Neural crest cell (in vitro differentiated cells): Measurements from ENCODE around the gene SLC49A3. TPM values are rescaled to one million over a fixed set of nuclear protein-coding genes. Genes with fewer than 3 reads are reported as not detected.
"Not testable (repeated sequence)": the region's sequence is repeated elsewhere in the genome, so short reads cannot be mapped to it uniquely, and the experiment has no call there.

Experiments used
- DNase-seq: peaks from one replicate; pipeline ENCODE4 v3.0.0; 2021; ENCODE audit warnings: low read depth, mixed read lengths, low spot score
- H3K27ac Mint-ChIP-seq: one replicate; pipeline ENCODE4 v1.8.0; 2021; ENCODE audit warnings: mild to moderate bottlenecking, mixed read lengths; ENCODE audit not compliant: unreplicated experiment
- H3K27me3 Mint-ChIP-seq: 2 replicates; pipeline ENCODE4 v1.8.0; 2021; ENCODE audit warnings: low read depth, mild to moderate bottlenecking, mixed read lengths
- H3K36me3 Mint-ChIP-seq: 2 replicates; pipeline ENCODE4 v1.8.0; 2021; ENCODE audit warnings: low read depth, mild to moderate bottlenecking, mixed read lengths
- H3K4me1 Mint-ChIP-seq: 2 replicates; pipeline ENCODE4 v1.8.0; 2021; ENCODE audit warnings: mixed read lengths
- H3K4me3 Mint-ChIP-seq: one replicate; pipeline ENCODE4 v1.8.0; 2021; ENCODE audit warnings: mild to moderate bottlenecking, mixed read lengths
- H3K9me3 Mint-ChIP-seq: 2 replicates; pipeline ENCODE4 v1.8.0; 2021; ENCODE audit warnings: mixed read lengths
- CTCF ChIP-seq: fragments of 200-600 bp; sonication (generic); conservative IDR thresholded peaks from 2 replicates; pipeline ENCODE4 v1.5.0; 2021; ENCODE audit warnings: antibody characterized with exemption, mild to moderate bottlenecking
- total RNA-seq: library from RNA; stranded (reverse); gene quantifications from 2 replicates; pipeline ENCODE4 v1.2.1, GENCODE V29; 2021

The SLC49A3 gene
- total RNA-seq, 1 donor from 2014 or later: 0.91 TPM

DNA sequence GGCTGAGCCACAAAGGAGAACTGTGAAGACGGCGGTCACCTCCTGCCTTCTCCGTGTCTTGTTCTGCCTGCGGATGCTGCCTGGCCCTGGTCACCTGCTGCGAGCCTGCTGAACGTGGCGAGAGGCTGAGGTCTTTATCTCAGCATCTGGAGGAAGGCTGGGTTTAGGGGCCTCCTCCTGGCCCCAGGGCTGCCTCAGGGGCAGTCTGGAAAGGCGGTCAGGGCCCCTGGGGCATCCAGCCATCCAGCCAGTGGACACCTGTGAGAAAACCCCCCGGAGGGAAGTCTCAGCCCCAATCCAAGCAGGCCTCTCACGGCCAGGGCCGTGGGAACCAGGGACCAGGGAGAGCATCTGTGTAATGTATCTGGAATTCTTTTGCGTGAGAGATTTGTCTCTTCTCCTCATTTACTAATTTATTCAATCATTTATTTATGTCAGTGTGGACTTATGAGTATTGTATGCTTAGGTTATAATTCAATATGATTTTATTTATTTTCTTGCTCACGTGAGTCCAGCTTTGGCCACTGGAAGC lies 52.3 kb downstream of the SLC49A3 start:
- TF ChIP-seq CTCF: no peak
- Mint-ChIP-seq H3K4me1 (peaks cover 4% of the 10 kb centered on the region), H3K27me3 (no peaks in the 10 kb centered on the region), H3K4me3 (no peak overlapping the region), H3K27ac (no peak overlapping the region), H3K36me3 (peaks cover 2% of the 10 kb centered on the region), H3K9me3 (no peaks in the 10 kb centered on the region)
- DNase-seq: no peak

- Mint-ChIP-seq H3K9me3 (peaks cover 5% of the 10 kb centered on the region), H3K27me3 (no peaks in the 10 kb centered on the region), H3K4me1 (peaks cover 4% of the 10 kb centered on the region), H3K27ac (no peak overlapping the region), H3K36me3 (peaks cover 3% of the 10 kb centered on the region), H3K4me3 (no peak overlapping the region)
- TF ChIP-seq CTCF: no peak
- no peak for DNase-seq
Observed at GRCh38 chr4:635851-636627, 52.9 kb downstream of the SLC49A3 start.

- H3K4me3 Mint-ChIP-seq, DNase-seq, H3K27ac Mint-ChIP-seq, H3K4me1 Mint-ChIP-seq, H3K36me3 Mint-ChIP-seq, H3K27me3 Mint-ChIP-seq, H3K9me3 Mint-ChIP-seq: not testable (repeated sequence)
Observed at GRCh38 chr4:635066-635835, 53.7 kb downstream of the SLC49A3 start.

- Mint-ChIP-seq H3K4me3 (no peak overlapping the region), H3K36me3 (peaks cover 6% of the 10 kb centered on the region), H3K4me1 (peaks cover 4% of the 10 kb centered on the region), H3K27me3 (no peaks in the 10 kb centered on the region), H3K27ac (no peak overlapping the region), H3K9me3 (peaks cover 7% of the 10 kb centered on the region)
- TF ChIP-seq CTCF: no peak
- DNase-seq: no peak
Observed at GRCh38 chr4:634599-634985, 54.4 kb downstream of the SLC49A3 start.

GRCh38 chr4:633976-634598 lies 54.9 kb downstream of the SLC49A3 start:
- no peak overlapping the region for H3K27ac Mint-ChIP-seq
- peaks cover 4% of the 10 kb centered on the region for H3K4me1 Mint-ChIP-seq
- no peak overlapping the region for H3K4me3 Mint-ChIP-seq
- TF ChIP-seq CTCF: no peak
- H3K9me3 Mint-ChIP-seq: peaks cover 7% of the 10 kb centered on the region
- DNase-seq: no peak
- H3K27me3 Mint-ChIP-seq: no peaks in the 10 kb centered on the region
- H3K36me3 Mint-ChIP-seq: peaks cover 6% of the 10 kb centered on the region
